H9 (cell line): Measurements from ENCODE around the gene HES6. TPM values are rescaled to one million over a fixed set of nuclear protein-coding genes. Genes with fewer than 3 reads are reported as not detected.

ENCODE experiments used
- DNase-seq: peaks from one replicate; pipeline ENCODE4 v3.0.0-alpha.2; 2017
- H2AFZ ChIP-seq: one replicate; pipeline ENCODE4 v1.6.1; 2013; ENCODE audit warnings: mild to moderate bottlenecking, low read length, control low read depth, moderate library complexity
- H2AK5ac ChIP-seq: 2 replicates; pipeline ENCODE4 v1.6.1; 2013; ENCODE audit warnings: low read length, control low read depth, mixed read lengths; ENCODE audit not compliant: insufficient read length
- H2BK120ac ChIP-seq: one replicate; pipeline ENCODE4 v1.6.1; 2013; ENCODE audit warnings: low read depth, mild to moderate bottlenecking, low read length, control low read depth, inconsistent platforms; ENCODE audit not compliant: poor library complexity, severe bottlenecking
- H2BK12ac ChIP-seq: 2 replicates; pipeline ENCODE4 v1.6.1; 2013; ENCODE audit warnings: low read length, control low read depth, mixed read lengths, low read depth; ENCODE audit not compliant: insufficient read length
- H2BK15ac ChIP-seq: 2 replicates; pipeline ENCODE4 v1.6.1; 2013; ENCODE audit warnings: low read depth, low read length, control low read depth
- H2BK20ac ChIP-seq: one replicate; pipeline ENCODE4 v1.6.1; 2013; ENCODE audit warnings: low read depth, mild to moderate bottlenecking, low read length, control low read depth, inconsistent platforms; ENCODE audit not compliant: poor library complexity, severe bottlenecking
- H2BK5ac ChIP-seq: 2 replicates; pipeline ENCODE4 v1.6.1; 2013; ENCODE audit warnings: low read length, control low read depth, mixed read lengths; ENCODE audit not compliant: insufficient read length
- H3K14ac ChIP-seq: 2 replicates; pipeline ENCODE4 v1.6.1; 2013; ENCODE audit warnings: low read length, control low read depth; ENCODE audit not compliant: insufficient read depth
- H3K18ac ChIP-seq: 2 replicates; pipeline ENCODE4 v1.6.1; 2013; ENCODE audit warnings: low read depth, mild to moderate bottlenecking, mixed read lengths, low read length, control low read depth; ENCODE audit not compliant: insufficient read length
- H3K23ac ChIP-seq: 2 replicates; pipeline ENCODE4 v1.6.1; 2013; ENCODE audit warnings: low read length, control low read depth, mixed read lengths, low read depth; ENCODE audit not compliant: insufficient read length
- H3K23me2 ChIP-seq: 2 replicates; pipeline ENCODE4 v1.6.1; 2013; ENCODE audit warnings: low read depth, mild to moderate bottlenecking, mixed read lengths, low read length, control low read depth; ENCODE audit not compliant: insufficient read length, poor library complexity, severe bottlenecking
- H3K27ac ChIP-seq: 2 replicates; pipeline ENCODE4 v1.5.1; 2013; ENCODE audit warnings: low read length, control low read depth, mixed read lengths, low read depth; ENCODE audit not compliant: insufficient read length
- H3K27me3 ChIP-seq: 2 replicates; pipeline ENCODE4 v1.6.1; 2013; ENCODE audit warnings: low read length, control low read depth, inconsistent platforms; ENCODE audit not compliant: insufficient read depth
- H3K4ac ChIP-seq: 2 replicates; pipeline ENCODE4 v1.6.1; 2013; ENCODE audit warnings: low read depth, mild to moderate bottlenecking, control low read depth, inconsistent platforms, low read length, moderate library complexity
- H3K4me1 ChIP-seq: 2 replicates; pipeline ENCODE4 v1.6.1; 2013; ENCODE audit warnings: low read length, control low read depth, inconsistent platforms; ENCODE audit not compliant: insufficient read depth
- H3K4me2 ChIP-seq: 2 replicates; pipeline ENCODE4 v1.6.1; 2013; ENCODE audit warnings: low read length, control low read depth, mixed read lengths; ENCODE audit not compliant: insufficient read length, insufficient read depth
- H3K56ac ChIP-seq: 2 replicates; pipeline ENCODE4 v1.6.1; 2013; ENCODE audit warnings: low read depth, mild to moderate bottlenecking, mixed read lengths, low read length, control low read depth; ENCODE audit not compliant: insufficient read length
- H3K79me1 ChIP-seq: 2 replicates; pipeline ENCODE4 v1.6.1; 2013; ENCODE audit warnings: low read depth, mild to moderate bottlenecking, moderate library complexity, low read length, control low read depth, inconsistent platforms; ENCODE audit not compliant: insufficient read depth, poor library complexity, severe bottlenecking
- H3K79me2 ChIP-seq: 2 replicates; pipeline ENCODE4 v1.6.1; 2013; ENCODE audit warnings: low read length, control low read depth, inconsistent platforms; ENCODE audit not compliant: insufficient read depth
- H3K9ac ChIP-seq: 2 replicates; pipeline ENCODE4 v1.6.1; 2013; ENCODE audit warnings: low read length, control low read depth, mixed read lengths; ENCODE audit not compliant: insufficient read length; ENCODE audit errors: extremely low read depth
- H3K9me3 ChIP-seq: one replicate; pipeline ENCODE4 v1.6.1; 2013; ENCODE audit warnings: low read depth, low read length, inconsistent platforms; ENCODE audit not compliant: control insufficient read depth
- H3T11ph ChIP-seq: one replicate; pipeline ENCODE4 v1.6.1; 2013; ENCODE audit warnings: mild to moderate bottlenecking, low read length, control low read depth, inconsistent platforms
- H4K20me1 ChIP-seq: one replicate; pipeline ENCODE4 v1.6.1; 2013; ENCODE audit not compliant: control insufficient read depth, insufficient read length, insufficient read depth
- H4K5ac ChIP-seq: 2 replicates; pipeline ENCODE4 v1.6.1; 2013; ENCODE audit warnings: low read depth, mild to moderate bottlenecking, mixed read lengths, low read length, control low read depth; ENCODE audit not compliant: insufficient read length
- H4K8ac ChIP-seq: replicated peaks from 2 replicates; pipeline ENCODE4 v1.6.1; 2013; ENCODE audit warnings: low read length, control low read depth, mixed read lengths, low read depth; ENCODE audit not compliant: insufficient read length
- H4K91ac ChIP-seq: 2 replicates; pipeline ENCODE4 v1.6.1; 2013; ENCODE audit warnings: low read depth, mild to moderate bottlenecking, moderate library complexity, mixed read lengths, low read length, control low read depth; ENCODE audit not compliant: insufficient read length
- H3K27ac Mint-ChIP-seq, 3 experiments: 2 replicates in 2 of 3; 3 replicates in 1 of 3; pipeline ENCODE4 v1.8.0; 2020 to 2021; ENCODE audit warnings: mixed read lengths in 3 of 3, mild to moderate bottlenecking in 1 of 3, moderate library complexity in 1 of 3
- H3K27me3 Mint-ChIP-seq: 2 replicates; pipeline ENCODE4 v1.8.0; 2021; ENCODE audit warnings: low read depth, mild to moderate bottlenecking, moderate library complexity, mixed read lengths
- H3K36me3 Mint-ChIP-seq, 3 experiments: 2 replicates in 2 of 3; 3 replicates in 1 of 3; pipeline ENCODE4 v1.8.0; 2020 to 2021; ENCODE audit warnings: low read depth in 3 of 3, mixed read lengths in 3 of 3; ENCODE audit not compliant: insufficient read depth in 1 of 3
- H3K4me1 Mint-ChIP-seq, 2 experiments: 2 replicates each; pipeline ENCODE4 v1.8.0; 2020; ENCODE audit warnings: mixed read lengths in 2 of 2
- H3K4me3 Mint-ChIP-seq, 2 experiments: 2 replicates in 1 of 2; 3 replicates in 1 of 2; pipeline ENCODE4 v1.8.0; 2020 to 2021; ENCODE audit warnings: mild to moderate bottlenecking in 2 of 2, mixed read lengths in 2 of 2, moderate library complexity in 1 of 2
- H3K9me3 Mint-ChIP-seq, 2 experiments: 2 replicates in 1 of 2; 3 replicates in 1 of 2; pipeline ENCODE4 v1.8.0; 2020; ENCODE audit warnings: mild to moderate bottlenecking in 2 of 2, mixed read lengths in 2 of 2, moderate library complexity in 1 of 2
- CTCF ChIP-seq: fragments of 200-600 bp; sonication (generic); conservative IDR thresholded peaks from 3 replicates; pipeline ENCODE4 v1.8.0; 2021; ENCODE audit warnings: antibody characterized with exemption, mild to moderate bottlenecking
- WGBS: extraction: QIAGEN DNeasy Blood & Tissue Kit; methylation state at CpG from one replicate; pipeline ENCODE4 v1.1.7; 2013; ENCODE audit warnings: missing lambda C conversion rate, low lambda C conversion rate, mixed read lengths; ENCODE audit not compliant: insufficient read length; ENCODE audit errors: extremely low coverage; 5-methylcytosine and 5-hydroxymethylcytosine counted together
- total RNA-seq: library from RNA; stranded (reverse); gene quantifications from 2 replicates; pipeline ENCODE4 v1.2.1, GENCODE V29; 2021

Gene HES6
- total RNA-seq, 1 experiment from 2014 or later, result 27.1 TPM

- Histone ChIP-seq H3K4ac (no peak overlapping the region), H3K23me2 (no peaks in the 10 kb centered on the region)
- no CpG with 5 or more reads among the region's 12 CpGs for WGBS
Measured at GRCh38 chr2:238262496-238263122, 22.8 kb upstream of the HES6 start.

More at GRCh38 chr2:238262496-238263122, 22.8 kb upstream of the HES6 start:
- Histone ChIP-seq H3K9me3 (no peaks in the 10 kb centered on the region), H3K14ac (no peak overlapping the region), H2BK5ac (no peak overlapping the region), H3K23ac (no peak overlapping the region), H4K5ac (no peak overlapping the region), H2BK120ac (no peak overlapping the region), H3K18ac (no peak overlapping the region), H3K9ac (no peak overlapping the region), H2BK20ac (no peak overlapping the region), H2AFZ (no peak overlapping the region), H3K56ac (no peak overlapping the region), H2BK15ac (no peak overlapping the region), H4K20me1 (no peaks in the 10 kb centered on the region), H3T11ph (no peak overlapping the region), H3K79me2 (no peaks in the 10 kb centered on the region), H3K4me1 (no peaks in the 10 kb centered on the region), H3K27me3 (no peaks in the 10 kb centered on the region), H2AK5ac (no peak overlapping the region), H3K79me1 (no peaks in the 10 kb centered on the region), H4K8ac (no peak overlapping the region), H2BK12ac (no peak overlapping the region), H4K91ac (no peak overlapping the region), H3K27ac (no peak overlapping the region), H3K4me2 (no peak overlapping the region)
- TF ChIP-seq CTCF, result no peak
- Mint-ChIP-seq H3K4me3 (no peak overlapping the region), H3K9me3 (no peaks in the 10 kb centered on the region), H3K36me3 (peaks cover 2 to 25% (median 14%) of the 10 kb centered on the region in 3 experiments; a peak in 6 of 7 replicates), H3K27ac (no peak overlapping the region), H3K27me3 (no peaks in the 10 kb centered on the region), H3K4me1 (peaks cover 3 to 8% of the 10 kb centered on the region in 2 experiments)
- no peak for DNase-seq
